GM12878 (cell line): ENCODE data around the gene TRAT1. TPM values are rescaled to one million over a fixed set of nuclear protein-coding genes. Genes with fewer than 3 reads are reported as not detected.

Source experiments
- ATAC-seq: fragments of 200-7000 bp; cut with Tn5 transposase; 3 replicates; pipeline ENCODE4 v1.9.1; 2020; ENCODE audit warnings: mild to moderate bottlenecking, moderate library complexity
- BruUV-seq: library from RNA; stranded (reverse); fragments of 400-500 nt; replicated peaks from 2 replicates; lab custom pipeline; 2021; lab: Mats Ljungman, UMichigan
- CTCF ChIA-PET: fragments of 300-600 bp; sonication (Branson Sonifier 250); formaldehyde crosslinking; extraction: SDS; loops from one replicate; lab custom pipeline; 2021; ENCODE audit warnings: inconsistent platforms; lab: Yijun Ruan, JAX
- POLR2A ChIA-PET: fragments of 350-600 bp; formaldehyde crosslinking; extraction: SDS; loops from one replicate; lab custom pipeline; 2021; ENCODE audit warnings: inconsistent platforms; lab: Charles Lee
- RAD21 ChIA-PET: fragments of 300-600 bp; sonication (Branson Sonifier 250); formaldehyde crosslinking; loops from one replicate; lab custom pipeline; 2023; ENCODE audit warnings: antibody characterized with exemption; ENCODE audit not compliant: unreplicated experiment; lab: Charles Lee
- SMC1A ChIA-PET: fragments of 300-600 bp; sonication (Branson Sonifier 250); formaldehyde crosslinking; loops from one replicate; lab custom pipeline; 2023; ENCODE audit not compliant: unreplicated experiment, uncharacterized antibody; lab: Charles Lee
- DNase-seq: peaks from one replicate; pipeline ENCODE4 v3.0.0-alpha.2; 2011; ENCODE audit warnings: low read depth, low spot score
- FAIRE-seq: peaks from 3 replicates; lab custom pipeline; 2011; peaks lifted over from hg19 to GRCh38; lab: Jason Lieb, UNC
- H2AFZ ChIP-seq: 2 replicates; pipeline ENCODE4 v1.6.0; 2011; ENCODE audit warnings: low read depth, low read length, control low read depth; ENCODE audit not compliant: control insufficient read depth
- H3K27ac ChIP-seq: 2 replicates; pipeline ENCODE4 v1.5.1; 2011; ENCODE audit warnings: control low read depth; ENCODE audit not compliant: control insufficient read depth, insufficient read depth
- H3K27me3 ChIP-seq, 2 experiments: replicated peaks in 1 of 2; 2 replicates each; pipeline versions ENCODE4 v1.6.0 to v1.6.1; 2011; ENCODE audit warnings: low read length in 1 of 2; ENCODE audit not compliant: control insufficient read depth in 2 of 2, insufficient read depth in 2 of 2
- H3K36me3 ChIP-seq, 2 experiments: 2 replicates each; pipeline ENCODE4 v1.5.1; 2011; ENCODE audit warnings: low read length in 1 of 2; ENCODE audit not compliant: control insufficient read depth in 2 of 2, insufficient read depth in 2 of 2
- H3K4me1 ChIP-seq: 2 replicates; pipeline ENCODE4 v1.6.1; 2011; ENCODE audit warnings: mild to moderate bottlenecking, low read length, moderate library complexity, mixed read lengths; ENCODE audit not compliant: control insufficient read depth, insufficient read depth
- H3K4me2 ChIP-seq: 2 replicates; pipeline ENCODE4 v1.6.0; 2011; ENCODE audit warnings: control low read depth; ENCODE audit not compliant: control insufficient read depth, insufficient read depth
- H3K4me3 ChIP-seq: fragments of 200-600 bp; sonication (generic); 2 replicates; pipeline ENCODE4 v1.5.1; 2016
- H3K79me2 ChIP-seq: 2 replicates; pipeline ENCODE4 v1.6.0; 2011; ENCODE audit warnings: low read length; ENCODE audit not compliant: control insufficient read depth, insufficient read depth
- H3K9ac ChIP-seq: 2 replicates; pipeline ENCODE4 v1.8.0; 2011; ENCODE audit warnings: low read length, control low read depth, mixed read lengths; ENCODE audit not compliant: control insufficient read depth, insufficient read depth
- H3K9me3 ChIP-seq: replicated peaks from 3 replicates; pipeline ENCODE4 v1.5.1; 2011; ENCODE audit warnings: mild to moderate bottlenecking, low read length; ENCODE audit not compliant: control insufficient read depth, insufficient read depth
- H4K20me1 ChIP-seq: 2 replicates; pipeline ENCODE4 v1.6.0; 2011; ENCODE audit not compliant: control insufficient read depth, insufficient read depth
- CBFB ChIP-seq: IDR thresholded peaks from 2 replicates; pipeline ENCODE4 v1.6.1; 2016; ENCODE audit warnings: antibody characterized with exemption, low read depth
- CEBPB ChIP-seq, 2 experiments: fragments of 150-350 bp in 1 of 2; IDR thresholded peaks; 2 replicates each; pipeline ENCODE4 v1.6.1; 2012 to 2014; ENCODE audit warnings: low read depth in 2 of 2, low read length in 2 of 2, borderline replicate concordance in 1 of 2, inconsistent platforms in 1 of 2
- CHD4 ChIP-seq: fragments of 200-600 bp; sonication (generic); IDR thresholded peaks from 2 replicates; pipeline ENCODE4 v1.6.1; 2016; ENCODE audit warnings: mild to moderate bottlenecking
- CTCF ChIP-seq, 3 experiments: IDR thresholded peaks in 2 of 3; conservative IDR thresholded peaks in 1 of 3; 2 replicates each; pipeline ENCODE4 v1.5.1; 2011; ENCODE audit warnings: low read depth in 3 of 3, low read length in 3 of 3, mild to moderate bottlenecking in 3 of 3, control low read depth in 2 of 3, moderate library complexity in 2 of 3, inconsistent platforms in 1 of 3, mixed read lengths in 1 of 3; ENCODE audit not compliant: control insufficient read depth in 2 of 3, insufficient read depth in 1 of 3; ENCODE audit errors: extremely low read depth in 1 of 3
- E2F4 ChIP-seq: IDR thresholded peaks from 2 replicates; pipeline ENCODE4 v1.6.1; 2012; ENCODE audit warnings: low read depth, low read length, improper control_type of control experiment
- MYB ChIP-seq: fragments of 150-350 bp; IDR thresholded peaks from 2 replicates; pipeline ENCODE4 v1.6.1; 2014; ENCODE audit warnings: mild to moderate bottlenecking, low read depth, low read length, borderline replicate concordance
- MYC ChIP-seq: IDR thresholded peaks from 2 replicates; pipeline ENCODE4 v1.6.1; 2011; ENCODE audit warnings: mild to moderate bottlenecking, low read length, moderate library complexity, inconsistent platforms; ENCODE audit not compliant: insufficient read depth, insufficient replicate concordance, insufficient read length, severe bottlenecking
- NRF1 ChIP-seq: conservative IDR thresholded peaks from 2 replicates; pipeline ENCODE4 v1.6.1; 2011; ENCODE audit warnings: mild to moderate bottlenecking, low read depth, low read length, improper control_type of control experiment
- SIN3A ChIP-seq: IDR thresholded peaks from 2 replicates; pipeline ENCODE4 v1.6.1; 2012; ENCODE audit warnings: low read depth, low read length, improper control_type of control experiment
- SIX5 ChIP-seq: IDR thresholded peaks from 2 replicates; pipeline ENCODE4 v1.6.1; 2011; ENCODE audit warnings: mild to moderate bottlenecking, low read depth, low read length, moderate library complexity; ENCODE audit not compliant: severe bottlenecking
- SMAD1 ChIP-seq: fragments of 450-650 bp; IDR thresholded peaks from 2 replicates; pipeline ENCODE4 v1.6.1; 2018; ENCODE audit warnings: mild to moderate bottlenecking, low read depth; ENCODE audit not compliant: partially characterized antibody
- STAT3 ChIP-seq: IDR thresholded peaks from 2 replicates; pipeline ENCODE4 v1.6.1; 2011; ENCODE audit warnings: low read depth, low read length, improper control_type of control experiment
- SUZ12 ChIP-seq: fragments of 200-600 bp; sonication (generic); IDR thresholded peaks from one replicate; pipeline ENCODE4 v1.6.1; 2018; ENCODE audit warnings: antibody characterized with exemption, mild to moderate bottlenecking; ENCODE audit not compliant: unreplicated experiment
- USF1 ChIP-seq: IDR thresholded peaks from 2 replicates; pipeline ENCODE4 v1.6.1; 2011; ENCODE audit warnings: borderline replicate concordance, low read depth, mild to moderate bottlenecking, moderate library complexity, mixed read lengths, low read length; ENCODE audit not compliant: insufficient read depth; ENCODE audit errors: extremely low read length
- WGBS: methylation state at CpG from one replicate; pipeline ENCODE4 v1.1.6; 2016; ENCODE audit warnings: low lambda C conversion rate; ENCODE audit not compliant: insufficient replicate concordance, insufficient coverage; ENCODE audit errors: missing lambda C conversion rate; 5-methylcytosine and 5-hydroxymethylcytosine counted together
- in situ Hi-C: fragments of 300-500 bp; cut with MboI; formaldehyde crosslinking; loops from 9 replicates; pipeline ENCODE4 v1.14.3; 2018; ENCODE audit warnings: mixed read lengths
- intact Hi-C: fragments of 100-400 bp; cut with micrococcal nuclease; formaldehyde crosslinking; loops from one replicate; pipeline ENCODE4 v1.14.2; 2022; ENCODE audit not compliant: unreplicated experiment
- polyA plus RNA-seq, 11 experiments: library from polyadenylated mRNA; depleted of rRNA in 4 of 11; unstranded in 6 of 11; stranded (reverse) in 5 of 11; fragments of >200 nt; fragmentation: Nextera tagmentation in 4 of 11; fragmentation: Illumina TruSeq in 1 of 11; extraction: Ambion mirVana in 4 of 11; extraction: Trizol in 1 of 11; gene quantifications; 1 replicate in 1 of 11; 2 replicates in 10 of 11; pipeline versions ENCODE4 v1.2.1 to v1.2.3, GENCODE V29; 2011 to 2016; ENCODE audit warnings: inconsistent platforms in 2 of 11, missing spikeins in 2 of 11, low read depth in 1 of 11
- total RNA-seq, 4 experiments: library from RNA; depleted of rRNA in 3 of 4; stranded (reverse); fragments of >200 nt in 3 of 4; fragmentation: Illumina TruSeq in 1 of 4; extraction: Trizol in 1 of 4; gene quantifications; 2 replicates each; pipeline versions ENCODE4 v1.2.1 to v1.2.3, GENCODE V29; 2013 to 2021

TRAT1 gene
- total and polyA plus RNA-seq, 10 of the 15 experiments (the other 5 are each of a cell fraction or from before 2014, with no cell fraction given), result 0.11 to 1.5 (median 0.18) TPM; not detected in 2

GRCh38 chr3:108879915-108880314 lies 57.3 kb downstream of the TRAT1 start:
- POLR2A ChIA-PET, result interaction anchor here (0.6 kb wide), 1 partner anchor 197 kb away, joined by 4 read pairs; no protein-coding TSS in a partner anchor
- DNase-seq (no peak), ATAC-seq (peak; percentile 38; the same call in 1 of the 3 replicates), FAIRE-seq (no peak)
- Histone ChIP-seq H3K9ac (no peak overlapping the region), H3K4me1 (no peaks in the 10 kb centered on the region), H3K27ac (no peak overlapping the region), H4K20me1 (no peaks in the 10 kb centered on the region), H3K9me3 (no peaks in the 10 kb centered on the region), H3K4me3 (no peak overlapping the region), H3K27me3 (no peaks in the 10 kb centered on the region; a peak in 1 of 4 replicates), H3K4me2 (no peak overlapping the region), H3K79me2 (no peaks in the 10 kb centered on the region), H2AFZ (no peak overlapping the region), H3K36me3 (no peaks in the 10 kb centered on the region)
- RAD21 ChIA-PET, result no interaction called here
- TF ChIP-seq SUZ12 (no peak), CTCF (IDR thresholded peaks at IDR 0.05 in 2 of 3, conservative IDR thresholded peaks at IDR 0.05 in 1 of 3; ENCODE audit: control insufficient read depth in 2 of 3, extremely low read depth in 1 of 3, insufficient read depth in 1 of 3, low read depth in 3 of 3, low read length in 3 of 3) (peak in 1 of 3 experiments; percentile 4; a peak in 1 of 6 replicates)
- intact Hi-C loops, result no loop called here
- no TSS peak for BruUV-seq
- SMC1A ChIA-PET, result no interaction called here
- WGBS, result 67% methylated on average over 8 of the region's 8 CpGs
- CTCF ChIA-PET, result no interaction called here
- in situ Hi-C loops, result no loop called here

- Histone ChIP-seq H3K4me1 (no peaks in the 10 kb centered on the region), H3K9me3 (no peaks in the 10 kb centered on the region), H3K79me2 (no peaks in the 10 kb centered on the region), H3K27ac (no peak overlapping the region), H3K4me2 (no peak overlapping the region), H3K4me3 (no peak overlapping the region), H3K27me3 (no peaks in the 10 kb centered on the region; a peak in 1 of 4 replicates), H3K9ac (no peak overlapping the region), H3K36me3 (no peaks in the 10 kb centered on the region), H2AFZ (no peak overlapping the region), H4K20me1 (no peaks in the 10 kb centered on the region)
- in situ Hi-C loops (no loop called here), intact Hi-C loops (no loop called here)
- ChIA-PET RAD21 (no interaction called here), CTCF (no interaction called here), SMC1A (no interaction called here), POLR2A (no interaction called here)
- ATAC-seq, result no peak
- DNase-seq, result no peak
- FAIRE-seq, result no peak
- no TSS peak for BruUV-seq
- TF ChIP-seq SIN3A (no peak), MYC (no peak), CBFB (no peak), E2F4 (no peak), CEBPB (IDR thresholded peaks at IDR 0.05; ENCODE audit: borderline replicate concordance in 1 of 2, low read depth in 2 of 2, low read length in 2 of 2) (no peak), NRF1 (no peak), MYB (no peak), SIX5 (no peak), CHD4 (no peak), USF1 (no peak), SMAD1 (no peak), STAT3 (no peak)
Measured at GRCh38 chr3:108882762-108883161, 60.2 kb downstream of the TRAT1 start.
